PC-9 (cell line): ENCODE data around the gene TPI1. TPM values are rescaled to one million over a fixed set of nuclear protein-coding genes. Genes with fewer than 3 reads are reported as not detected.

Experiments used
- BruUV-seq: library from RNA; stranded (reverse); fragments of 400-500 nt; replicated peaks from 2 replicates; lab custom pipeline; 2021; lab: Mats Ljungman, UMichigan
- CTCF ChIA-PET: fragments of 300-600 bp; sonication (Branson Sonifier 250); formaldehyde crosslinking; loops from one replicate; lab custom pipeline; 2022; ENCODE audit warnings: antibody characterized with exemption; lab: Charles Lee
- POLR2A ChIA-PET: fragments of 300-600 bp; sonication (Branson Sonifier 250); formaldehyde crosslinking; loops from one replicate; lab custom pipeline; 2022; ENCODE audit warnings: antibody characterized with exemption; ENCODE audit not compliant: unreplicated experiment; lab: Charles Lee
- DNase-seq, 2 experiments: peaks; one replicate each; pipeline versions ENCODE4 v3.0.0 to v3.0.0-alpha.2; 2015 to 2022; ENCODE audit warnings: mixed read lengths in 1 of 2
- H2AFZ ChIP-seq: fragments of 200-600 bp; sonication (generic); 2 replicates; pipeline ENCODE4 v1.8.1; 2017; ENCODE audit warnings: antibody characterized with exemption
- H3F3A ChIP-seq: fragments of 200-600 bp; sonication (generic); 2 replicates; pipeline ENCODE4 v1.8.1; 2017; ENCODE audit warnings: antibody characterized with exemption, mild to moderate bottlenecking, low read depth; ENCODE audit not compliant: insufficient read depth
- H3K27ac ChIP-seq: fragments of 200-600 bp; sonication (generic); 2 replicates; pipeline ENCODE4 v1.6.1; 2016; ENCODE audit warnings: mixed run types
- H3K27me3 ChIP-seq: fragments of 200-600 bp; sonication (generic); 2 replicates; pipeline ENCODE4 v1.6.1; 2016; ENCODE audit warnings: low read depth, mixed run types; ENCODE audit not compliant: insufficient read depth
- H3K36me3 ChIP-seq: fragments of 200-600 bp; sonication (generic); 2 replicates; pipeline ENCODE4 v1.6.1; 2016; ENCODE audit warnings: low read depth, mixed run types
- H3K4me1 ChIP-seq: fragments of 200-600 bp; sonication (generic); replicated peaks from 2 replicates; pipeline ENCODE4 v1.6.1; 2016; ENCODE audit warnings: mixed run types; ENCODE audit not compliant: insufficient read depth
- H3K4me2 ChIP-seq: fragments of 200-600 bp; sonication (generic); 2 replicates; pipeline ENCODE4 v1.6.1; 2017; ENCODE audit warnings: mixed run types
- H3K4me3 ChIP-seq: fragments of 200-600 bp; sonication (generic); 2 replicates; pipeline ENCODE4 v1.6.1; 2016; ENCODE audit warnings: mixed run types
- H3K79me2 ChIP-seq: fragments of 200-600 bp; sonication (generic); 2 replicates; pipeline ENCODE4 v1.6.1; 2017; ENCODE audit warnings: low read depth, mixed run types
- H3K9me2 ChIP-seq: fragments of 200-600 bp; sonication (generic); 2 replicates; pipeline ENCODE4 v1.8.1; 2017; ENCODE audit warnings: mild to moderate bottlenecking; ENCODE audit not compliant: insufficient read depth
- H3K9me3 ChIP-seq: fragments of 200-600 bp; sonication (generic); 2 replicates; pipeline ENCODE4 v1.8.1; 2016; ENCODE audit warnings: low read depth; ENCODE audit not compliant: insufficient read depth
- H4K20me1 ChIP-seq: fragments of 200-600 bp; sonication (generic); 2 replicates; pipeline ENCODE4 v1.8.1; 2017; ENCODE audit not compliant: insufficient read depth
- CTCF ChIP-seq: fragments of 200-600 bp; sonication (generic); conservative IDR thresholded peaks from 2 replicates; pipeline ENCODE4 v1.6.1; 2017; ENCODE audit warnings: mixed run types, antibody characterized with exemption, mild to moderate bottlenecking, moderate library complexity
- EZH2 ChIP-seq: fragments of 200-600 bp; sonication (generic); IDR thresholded peaks from 2 replicates; pipeline ENCODE4 v1.8.0; 2017; ENCODE audit warnings: antibody characterized with exemption, low read depth
- intact Hi-C: fragments of 100-400 bp; cut with micrococcal nuclease; formaldehyde crosslinking; loops from one replicate; pipeline ENCODE4 v1.10.0; 2022; ENCODE audit not compliant: unreplicated experiment
- total RNA-seq: library from RNA; stranded (reverse); gene quantifications from 2 replicates; pipeline ENCODE4 v1.2.3, GENCODE V29; 2021

TPI1 gene
- total RNA-seq, 1 experiment from 2014 or later: 1,199 TPM

- Histone ChIP-seq H3K9me2 (no peaks in the 10 kb centered on the region), H3K4me2 (no peak overlapping the region), H3K36me3 (no peaks in the 10 kb centered on the region), H3K4me3 (no peak overlapping the region), H3K27ac (no peak overlapping the region), H3K4me1 (peaks cover 25% of the 10 kb centered on the region), H3K79me2 (no peaks in the 10 kb centered on the region), H3K9me3 (no peaks in the 10 kb centered on the region), H4K20me1 (no peaks in the 10 kb centered on the region), H3K27me3 (no peaks in the 10 kb centered on the region), H3F3A (peaks cover 28% of the 10 kb centered on the region; the same call in 1 of the 2 replicates), H2AFZ (no peak overlapping the region)
- intact Hi-C loops: no loop called here
- ChIA-PET CTCF (no interaction called here), POLR2A (no interaction called here)
- no peak for TF ChIP-seq CTCF
- no peak for TF ChIP-seq EZH2
- DNase-seq: no peak
- no TSS peak for BruUV-seq
Observed at GRCh38 chr12:6899837-6900519, 32.6 kb downstream of the TPI1 start.

- CTCF ChIA-PET: interaction anchor here (0.5 to 2.2 kb wide), 4 partner anchors 11 to 751 kb away, joined by 3 to 14 read pairs (median 8); no protein-coding TSS in a partner anchor
- Histone ChIP-seq H3K4me2 (no peak overlapping the region), H3K27me3 (no peaks in the 10 kb centered on the region), H3K4me3 (no peak overlapping the region), H3K79me2 (no peaks in the 10 kb centered on the region), H3K36me3 (no peaks in the 10 kb centered on the region), H3F3A (peaks cover 35% of the 10 kb centered on the region; the same call in 1 of the 2 replicates), H2AFZ (no peak overlapping the region), H3K4me1 (peaks cover 22% of the 10 kb centered on the region), H4K20me1 (no peaks in the 10 kb centered on the region), H3K27ac (no peak overlapping the region), H3K9me3 (no peaks in the 10 kb centered on the region), H3K9me2 (no peaks in the 10 kb centered on the region)
- POLR2A ChIA-PET: interaction anchor here (0.6 kb wide), 1 partner anchor 302 kb away, joined by 3 read pairs; no protein-coding TSS in a partner anchor
- BruUV-seq: no TSS peak
- TF ChIP-seq CTCF (no peak), EZH2 (no peak)
- intact Hi-C loops: no loop called here
- no peak for DNase-seq
Observed at GRCh38 chr12:6902448-6902847, 35.1 kb downstream of the TPI1 start.

- Histone ChIP-seq H3K4me2 (peak overlapping the region; percentile 97), H3K27ac (0 out of 2 replicates have a peak overlapping the region, but pooled peaks have one; percentile 1), H2AFZ (peak overlapping the region; percentile 97)
Observed at GRCh38 chr12:6903722-6904121, 36.4 kb downstream of the TPI1 start.

More at GRCh38 chr12:6903722-6904121, 36.4 kb downstream of the TPI1 start:
- peak in 1 of 2 experiments; percentile 84 for DNase-seq
- H3F3A ChIP-seq: peaks cover 35% of the 10 kb centered on the region; the same call in 1 of the 2 replicates
- ChIA-PET POLR2A (interaction anchor here (0.8 kb wide), 1 partner anchor 57 kb away, joined by 9 read pairs; no protein-coding TSS in a partner anchor), CTCF (interaction anchor here (0.8 to 2.2 kb wide), 2 partner anchors 12 to 31 kb away, joined by 3 to 7 read pairs; partner anchors contain the start of gene SPSB2)
- H3K9me2 ChIP-seq: no peaks in the 10 kb centered on the region
- H3K27me3 ChIP-seq: no peaks in the 10 kb centered on the region
- BruUV-seq: no TSS peak
- H3K4me1 ChIP-seq: peaks cover 22% of the 10 kb centered on the region
- intact Hi-C loops: loop anchor here (2.0 kb wide), 1 partner anchor 51 kb away; the partner anchor contains the start of gene USP5
- H3K79me2 ChIP-seq: no peaks in the 10 kb centered on the region
- H4K20me1 ChIP-seq: no peaks in the 10 kb centered on the region
- TF ChIP-seq CTCF (no peak), EZH2 (no peak)
- H3K36me3 ChIP-seq: no peaks in the 10 kb centered on the region
- H3K9me3 ChIP-seq: no peaks in the 10 kb centered on the region
- peak overlapping the region; percentile 86; the same call in 1 of the 2 replicates for H3K4me3 ChIP-seq
